ENCODE results near the gene GJB1.
"Not testable (repeated sequence)": the region's sequence is repeated elsewhere in the genome, so short reads cannot be mapped to it uniquely, and the experiment has no call there.

The GJB1 gene

GRCh38 chrX:71256856-71257255 lies 33.8 kb downstream of the GJB1 start:
- DNase-seq = no peak

DNA sequence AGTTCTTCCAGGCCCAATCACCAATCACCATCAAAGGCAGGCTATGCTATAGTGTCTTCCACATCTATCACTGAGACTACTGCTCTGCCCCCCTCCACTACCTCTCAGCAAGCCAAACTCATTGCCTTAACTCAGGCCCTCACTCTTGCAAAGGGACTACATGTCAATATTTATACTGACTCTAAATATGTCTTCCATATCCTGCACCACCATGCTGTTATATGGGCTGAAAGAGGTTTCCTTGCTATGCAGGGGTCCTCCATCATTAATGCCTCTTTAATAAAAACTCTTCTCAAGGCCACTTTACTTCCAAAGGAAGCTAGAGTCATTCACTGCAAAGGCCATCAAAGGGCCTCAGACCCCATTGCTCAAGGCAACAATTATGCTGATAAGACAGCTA lies 45.6 kb downstream of the GJB1 start:
- not testable (repeated sequence) for DNase-seq

DNA sequence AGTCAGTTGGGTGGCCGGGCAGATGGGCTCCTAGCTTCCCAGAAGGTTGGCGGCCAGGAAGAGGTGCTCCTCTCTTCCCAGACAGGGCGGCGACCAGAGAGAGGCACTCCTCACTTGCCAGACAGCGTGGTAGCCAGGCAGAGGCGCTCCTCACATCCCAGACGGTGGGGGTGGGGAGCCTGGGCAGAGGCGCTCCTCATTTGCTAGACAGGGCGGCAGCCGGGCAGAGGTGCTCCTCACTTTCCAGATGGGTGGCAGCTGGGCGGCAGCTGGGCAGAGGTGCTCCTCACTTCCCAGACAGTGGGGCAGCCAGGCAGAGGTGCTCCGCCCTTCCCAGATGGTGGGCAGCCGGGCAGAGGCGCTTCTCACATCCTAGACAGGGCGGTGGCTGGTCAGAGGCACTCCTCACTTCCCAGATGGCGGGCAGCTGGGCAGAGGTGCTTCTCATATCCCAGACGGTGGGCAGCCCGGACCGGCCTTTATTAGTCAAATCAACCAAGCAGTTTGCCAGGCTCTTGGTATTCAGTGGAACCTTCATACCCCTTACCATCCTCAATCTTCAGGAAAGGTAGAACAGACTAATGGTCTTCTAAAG lies 46.9 kb downstream of the GJB1 start:
- no peak for DNase-seq

DNA sequence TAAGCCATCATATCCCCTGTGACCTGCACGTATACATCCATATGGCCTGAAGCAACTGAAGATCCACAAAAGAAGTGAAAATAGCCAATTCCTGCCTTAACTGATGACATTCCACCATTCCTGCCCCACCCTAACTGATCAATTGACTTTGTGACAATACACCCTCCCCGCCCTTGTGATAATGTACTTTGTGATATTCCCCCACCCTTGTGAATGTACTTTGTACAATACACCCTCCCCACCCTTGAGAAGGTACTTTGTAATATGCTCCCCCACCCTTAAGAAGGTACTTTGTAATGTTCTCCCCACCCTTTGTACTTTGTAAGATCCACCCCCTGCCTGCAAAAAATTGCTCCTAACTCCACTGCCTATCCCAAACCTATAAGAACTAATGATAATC lies 49.3 kb downstream of the GJB1 start:
- DNase-seq = not testable (repeated sequence)

Measured in Kasumi-1 (cell line).